CD4-positive, alpha-beta T cell treated with Interleukin-21 for 1 hour (primary cell): Measurements from ENCODE around the gene NIPA2.

Experiments used
- DNase-seq: peaks from one replicate; pipeline ENCODE4 v3.0.0-alpha.2; 2020

NIPA2 gene

DNA sequence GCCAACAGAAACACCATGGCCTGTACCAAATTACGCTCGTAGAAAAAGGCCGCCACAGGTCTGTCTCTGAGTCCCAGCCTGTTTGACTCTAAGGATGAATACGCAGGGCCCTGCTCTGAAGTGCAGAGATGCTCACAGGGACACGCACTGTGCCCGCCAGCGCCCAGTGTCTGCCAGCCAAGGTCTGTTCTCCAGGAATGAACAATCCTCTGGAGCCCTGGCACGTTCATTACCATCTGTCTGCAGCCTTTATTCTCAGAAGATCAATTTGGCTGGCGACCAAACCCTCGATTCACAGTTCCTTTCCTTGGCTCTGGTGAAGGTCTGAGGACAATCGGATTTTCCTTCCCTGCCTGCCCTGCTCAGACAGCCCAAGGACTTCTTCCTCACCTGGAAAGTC is 66.3 kb downstream of the NIPA2 start:
- no peak for DNase-seq

DNA sequence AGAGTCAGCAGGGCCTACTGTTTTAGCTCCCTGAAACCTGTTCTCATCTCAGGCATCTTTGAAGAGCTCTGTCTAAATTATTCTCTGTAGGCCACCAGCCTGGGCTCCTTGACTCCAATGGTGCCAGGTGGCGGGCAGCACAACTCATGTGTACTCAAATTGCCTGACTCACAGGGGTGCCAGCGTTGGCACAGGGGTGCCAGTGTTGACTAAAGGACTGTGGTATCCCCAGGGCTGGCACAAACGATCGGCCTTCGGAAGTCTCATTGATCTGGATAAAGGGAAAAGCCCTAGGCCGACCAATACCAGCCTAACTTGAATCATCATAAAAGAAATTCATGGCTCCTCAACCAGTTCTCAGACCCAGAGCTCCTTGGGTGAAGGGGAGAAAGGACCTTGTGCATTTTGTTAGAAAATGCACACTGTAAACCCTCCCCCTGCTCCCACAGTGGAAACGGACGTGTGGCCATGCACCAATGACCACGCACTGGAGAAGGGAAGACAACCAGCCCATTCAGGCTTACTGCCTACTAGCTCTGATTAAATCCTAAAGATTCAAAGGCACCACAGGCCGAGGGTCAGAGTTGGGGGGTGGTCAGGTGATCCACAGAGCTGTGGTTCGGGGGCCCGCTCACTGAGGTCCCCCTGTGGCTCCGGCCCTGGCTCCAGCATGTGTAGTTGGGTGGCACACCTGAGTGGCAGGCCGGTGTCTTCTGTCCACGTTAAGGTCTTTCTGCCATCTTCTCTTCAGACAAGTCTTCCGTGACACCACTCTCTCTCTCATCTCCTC is 68.9 kb downstream of the NIPA2 start:
- no peak for DNase-seq

- no peak for DNase-seq
Observed at GRCh38 chr15:22908830-22909229, 70.4 kb downstream of the NIPA2 start.

GRCh38 chr15:22911306-22911705 is 72.8 kb downstream of the NIPA2 start:
- DNase-seq: no peak

DNA sequence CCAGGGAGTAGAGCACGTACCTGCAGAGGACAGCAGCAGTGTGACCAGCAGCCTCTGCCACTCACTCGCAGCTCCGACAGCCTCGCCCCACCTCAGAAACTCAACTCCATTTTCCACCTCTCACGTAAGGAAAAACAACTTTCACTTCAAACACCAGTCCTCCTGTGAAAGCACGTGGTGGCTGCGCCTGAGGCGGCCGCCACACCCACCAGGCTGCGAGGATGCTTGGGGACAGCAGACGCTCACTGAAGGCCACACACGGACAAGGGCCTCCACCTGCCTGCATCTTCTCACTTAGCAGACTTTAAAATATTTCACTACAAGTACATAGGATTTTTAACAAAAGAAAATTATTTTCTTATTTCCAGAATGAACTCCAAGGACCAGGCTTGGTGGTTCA is 73.8 kb downstream of the NIPA2 start:
- DNase-seq: no peak

DNA sequence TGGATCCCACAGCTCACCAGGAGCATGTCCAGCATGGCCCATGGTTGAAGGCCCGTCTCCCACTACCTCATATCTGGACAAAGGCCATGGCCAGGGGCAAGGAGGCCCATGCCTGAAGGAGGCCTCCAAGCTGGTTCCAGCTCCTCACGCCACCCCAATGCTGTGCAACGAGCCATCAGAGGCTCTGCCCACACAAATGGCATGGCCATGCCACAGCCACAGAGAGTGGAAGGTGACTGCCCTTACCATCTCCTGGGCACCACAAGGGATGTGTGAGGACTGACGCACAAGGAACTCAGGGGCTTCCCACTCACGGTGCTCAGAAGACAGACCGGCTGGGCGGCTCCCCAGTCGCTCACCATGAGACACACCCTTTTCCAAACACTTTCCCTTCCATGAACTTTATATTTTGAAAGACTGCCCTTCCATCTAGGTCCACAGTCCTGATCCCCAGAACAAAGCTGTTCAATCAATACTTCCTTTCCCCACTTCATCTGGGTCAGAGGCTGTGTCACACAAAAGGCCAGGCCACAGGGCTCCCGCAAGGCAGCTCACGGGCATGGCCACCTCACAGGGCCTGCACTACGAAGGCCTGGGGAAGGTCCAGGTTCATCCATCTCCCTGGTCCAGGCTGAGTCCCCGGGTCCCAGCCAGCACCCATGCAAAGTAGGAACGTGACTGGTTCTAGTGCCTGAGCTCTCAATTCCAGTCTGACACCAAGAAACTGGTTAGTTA is 75.3 kb downstream of the NIPA2 start:
- no peak for DNase-seq

GRCh38 chr15:22915866-22916515 is 77.5 kb downstream of the NIPA2 start:
- DNase-seq: no peak

GRCh38 chr15:22916606-22917350 is 78.3 kb downstream of the NIPA2 start:
- DNase-seq: no peak

DNA sequence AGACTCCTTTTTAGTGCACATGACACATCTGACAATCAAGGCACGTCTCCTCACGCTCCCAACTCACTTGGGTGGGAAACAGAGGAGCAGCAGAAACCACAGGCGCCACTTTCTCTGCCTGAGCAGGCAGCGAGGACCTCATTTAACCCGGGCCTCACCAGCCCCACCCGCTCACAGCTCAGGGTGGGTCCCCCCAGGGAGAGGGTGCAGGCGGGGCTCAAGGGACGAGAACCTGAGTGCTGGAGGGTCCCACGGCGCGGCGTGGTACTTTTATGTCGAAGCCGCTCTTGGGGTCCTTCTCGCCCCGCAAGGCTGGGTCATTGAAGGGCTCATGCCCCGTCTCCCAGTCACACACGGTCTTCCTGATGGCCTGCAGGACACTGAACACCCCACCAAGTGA is 79.1 kb downstream of the NIPA2 start:
- DNase-seq: no peak
